RCC 7860 (cell line): ENCODE measurements around the gene SLC11A1.

Experiments
- DNase-seq: peaks from one replicate; pipeline ENCODE4 v3.0.0-alpha.2; 2015; ENCODE audit warnings: low spot score
- FAIRE-seq: peaks from 2 replicates; lab custom pipeline; 2012; peaks lifted over from hg19 to GRCh38; lab: Jason Lieb, UNC

The SLC11A1 gene

DNA sequence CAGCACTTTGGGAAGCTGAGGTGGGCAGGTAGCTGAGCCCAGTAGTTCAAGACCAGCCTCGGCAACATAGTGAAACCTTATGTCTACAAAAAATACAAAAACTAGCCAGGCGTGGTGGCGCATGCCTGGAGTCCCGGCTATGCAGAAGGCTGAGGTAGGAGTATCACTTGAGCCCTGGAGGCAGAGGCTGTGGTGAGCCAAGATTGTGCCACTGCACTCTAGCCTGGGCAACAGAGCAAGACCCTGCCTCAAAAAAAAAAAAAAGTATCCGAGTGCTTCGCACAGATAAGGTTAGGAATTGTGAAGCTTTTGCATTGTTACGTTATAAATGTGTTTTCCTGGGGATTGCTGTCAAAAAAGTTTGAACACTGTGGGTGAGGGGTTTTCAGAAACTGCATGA is 21.7 kb downstream of the SLC11A1 start:
- no peak for DNase-seq
- no peak for FAIRE-seq

DNA sequence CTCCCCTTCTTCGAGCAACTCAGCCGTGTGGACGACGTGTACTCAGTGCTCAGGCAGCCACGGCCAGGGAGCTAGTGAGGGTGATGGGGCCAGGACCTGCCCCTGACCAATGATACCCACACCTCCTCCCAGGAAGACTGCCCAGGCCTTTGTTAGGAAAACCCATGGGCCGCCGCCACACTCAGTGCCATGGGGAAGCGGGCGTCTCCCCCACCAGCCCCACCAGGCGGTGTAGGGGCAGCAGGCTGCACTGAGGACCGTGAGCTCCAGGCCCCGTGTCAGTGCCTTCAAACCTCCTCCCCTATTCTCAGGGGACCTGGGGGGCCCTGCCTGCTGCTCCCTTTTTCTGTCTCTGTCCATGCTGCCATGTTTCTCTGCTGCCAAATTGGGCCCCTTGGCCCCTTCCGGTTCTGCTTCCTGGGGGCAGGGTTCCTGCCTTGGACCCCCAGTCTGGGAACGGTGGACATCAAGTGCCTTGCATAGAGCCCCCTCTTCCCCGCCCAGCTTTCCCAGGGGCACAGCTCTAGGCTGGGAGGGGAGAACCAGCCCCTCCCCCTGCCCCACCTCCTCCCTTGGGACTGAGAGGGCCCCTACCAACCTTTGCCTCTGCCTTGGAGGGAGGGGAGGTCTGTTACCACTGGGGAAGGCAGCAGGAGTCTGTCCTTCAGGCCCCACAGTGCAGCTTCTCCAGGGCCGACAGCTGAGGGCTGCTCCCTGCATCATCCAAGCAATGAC is 22.4 kb downstream of the SLC11A1 start:
- DNase-seq (no peak), FAIRE-seq (no peak)

DNA sequence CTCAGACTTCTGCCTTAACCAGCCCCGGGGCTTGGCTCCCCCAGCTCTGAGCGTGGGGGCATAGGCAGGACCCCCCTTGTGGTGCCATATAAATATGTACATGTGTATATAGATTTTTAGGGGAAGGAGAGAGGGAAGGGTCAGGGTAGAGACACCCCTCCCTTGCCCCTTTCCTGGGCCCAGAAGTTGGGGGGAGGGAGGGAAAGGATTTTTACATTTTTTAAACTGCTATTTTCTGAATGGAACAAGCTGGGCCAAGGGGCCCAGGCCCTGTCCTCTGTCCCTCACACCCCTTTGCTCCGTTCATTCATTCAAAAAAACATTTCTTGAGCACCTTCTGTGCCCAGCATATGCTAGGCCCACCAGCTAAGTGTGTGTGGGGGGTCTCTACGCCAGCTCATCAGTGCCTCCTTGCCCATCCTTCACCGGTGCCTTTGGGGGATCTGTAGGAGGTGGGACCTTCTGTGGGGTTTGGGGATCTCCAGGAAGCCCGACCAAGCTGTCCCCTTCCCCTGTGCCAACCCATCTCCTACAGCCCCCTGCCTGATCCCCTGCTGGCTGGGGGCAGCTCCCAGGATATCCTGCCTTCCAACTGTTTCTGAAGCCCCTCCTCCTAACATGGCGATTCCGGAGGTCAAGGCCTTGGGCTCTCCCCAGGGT is 23.1 kb downstream of the SLC11A1 start:
- FAIRE-seq: no peak
- no peak for DNase-seq

DNA sequence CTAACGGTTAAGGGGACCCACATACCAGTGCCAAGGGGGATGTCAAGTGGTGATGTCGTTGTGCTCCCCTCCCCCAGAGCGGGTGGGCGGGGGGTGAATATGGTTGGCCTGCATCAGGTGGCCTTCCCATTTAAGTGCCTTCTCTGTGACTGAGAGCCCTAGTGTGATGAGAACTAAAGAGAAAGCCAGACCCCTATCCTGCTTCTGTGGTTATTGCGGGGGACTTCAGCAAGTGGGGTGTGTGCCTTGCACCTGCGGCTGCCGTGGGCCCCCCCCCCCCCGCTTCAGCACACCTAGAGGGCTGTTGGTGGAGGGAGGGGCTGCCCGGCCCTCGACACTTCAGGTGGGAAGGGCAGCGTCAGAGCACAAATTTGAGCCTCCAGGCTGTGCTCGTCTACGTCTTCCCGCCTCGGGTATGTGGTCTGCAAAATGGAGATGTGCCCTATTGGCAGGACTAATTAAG is 23.7 kb downstream of the SLC11A1 start:
- no peak for FAIRE-seq
- DNase-seq: no peak

DNA sequence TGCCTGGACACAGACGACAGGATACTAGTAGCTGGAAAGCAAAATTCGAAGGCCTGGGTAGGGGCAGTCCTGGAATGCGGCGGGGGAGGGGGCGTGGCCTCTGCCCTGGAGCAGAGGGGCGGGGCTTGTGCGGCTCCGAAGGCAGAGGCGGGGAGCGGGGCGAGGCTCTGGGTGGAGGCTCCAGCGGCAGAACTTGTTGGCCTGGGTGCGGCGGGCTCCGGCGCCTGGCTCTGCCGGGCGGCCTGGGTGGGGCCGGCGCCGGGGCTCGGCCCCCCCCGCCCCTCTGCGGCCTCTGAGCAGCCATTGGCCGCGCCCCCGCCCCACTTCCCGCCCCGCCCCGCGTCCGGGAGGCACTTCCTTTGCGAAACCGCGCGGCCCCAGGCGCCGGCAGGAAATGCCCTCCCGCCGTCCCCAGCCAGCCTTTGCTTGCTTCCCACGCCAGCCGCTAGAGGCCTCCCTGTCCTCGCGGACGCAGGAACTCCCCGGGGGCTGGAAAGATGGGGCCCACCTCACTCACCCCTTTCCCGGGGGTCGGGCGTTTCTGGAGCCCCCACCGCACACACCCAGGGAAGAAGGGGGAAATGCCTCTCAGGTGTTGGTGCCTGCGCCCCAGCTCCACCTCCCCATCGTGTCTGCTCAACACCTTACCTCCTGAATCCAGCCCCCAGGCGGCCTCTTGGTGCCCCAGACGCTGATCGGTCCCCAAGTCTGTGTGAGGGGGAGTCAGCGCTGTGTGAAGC is 24.3 kb downstream of the SLC11A1 start:
- FAIRE-seq (no peak), DNase-seq (peak; percentile 93)

DNA sequence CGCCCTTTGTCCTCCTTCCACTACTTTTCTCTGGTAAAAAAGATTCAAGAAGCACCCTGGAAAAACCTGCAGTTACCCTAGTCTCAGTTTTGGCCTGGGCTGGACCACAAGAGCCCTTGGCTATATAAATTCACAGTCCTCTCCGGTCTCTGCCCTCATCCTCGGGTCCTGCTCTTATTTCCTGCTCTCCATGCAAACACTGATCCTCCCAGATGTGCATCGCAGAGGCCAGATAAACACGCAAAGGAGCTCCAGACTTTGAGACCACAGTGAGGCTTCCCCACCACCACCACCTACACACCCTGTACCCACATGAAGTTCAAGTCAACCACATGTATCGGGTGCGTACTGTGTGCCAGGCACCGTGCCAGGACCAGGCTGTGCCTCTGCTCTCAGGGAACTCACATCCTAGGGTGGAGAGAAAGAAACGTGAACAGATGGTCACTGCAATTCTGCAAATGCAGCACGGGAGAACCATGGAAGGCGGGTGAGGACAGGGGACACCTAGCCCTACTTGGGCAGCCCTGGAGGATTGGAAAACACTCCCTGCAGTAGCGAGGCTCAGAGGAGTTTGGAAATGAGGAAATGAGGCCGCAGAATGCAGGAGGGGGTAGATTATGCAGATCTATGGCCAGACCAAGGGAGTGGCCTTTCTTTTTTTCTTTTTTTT is 25.0 kb downstream of the SLC11A1 start:
- no peak for DNase-seq
- no peak for FAIRE-seq

DNA sequence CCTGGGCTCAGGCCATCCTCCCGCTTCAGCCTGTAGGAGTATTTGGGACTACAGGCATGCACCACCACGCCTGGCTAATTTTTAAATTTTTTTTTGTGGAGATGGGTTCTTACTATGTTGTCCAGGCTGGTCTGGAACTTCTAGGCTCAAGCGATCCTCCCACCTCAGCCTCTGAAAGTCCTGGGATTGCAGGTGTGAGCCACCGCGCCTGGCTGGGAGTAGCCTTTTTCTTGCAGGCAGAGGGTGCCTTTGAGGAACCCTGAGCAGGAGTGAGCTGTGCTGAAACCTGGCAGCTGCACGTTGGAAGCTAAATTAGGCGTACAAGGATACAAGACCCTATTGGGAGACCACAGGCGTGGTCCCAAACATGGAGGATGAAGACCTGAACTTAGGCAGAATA is 25.6 kb downstream of the SLC11A1 start:
- no peak for FAIRE-seq

DNA sequence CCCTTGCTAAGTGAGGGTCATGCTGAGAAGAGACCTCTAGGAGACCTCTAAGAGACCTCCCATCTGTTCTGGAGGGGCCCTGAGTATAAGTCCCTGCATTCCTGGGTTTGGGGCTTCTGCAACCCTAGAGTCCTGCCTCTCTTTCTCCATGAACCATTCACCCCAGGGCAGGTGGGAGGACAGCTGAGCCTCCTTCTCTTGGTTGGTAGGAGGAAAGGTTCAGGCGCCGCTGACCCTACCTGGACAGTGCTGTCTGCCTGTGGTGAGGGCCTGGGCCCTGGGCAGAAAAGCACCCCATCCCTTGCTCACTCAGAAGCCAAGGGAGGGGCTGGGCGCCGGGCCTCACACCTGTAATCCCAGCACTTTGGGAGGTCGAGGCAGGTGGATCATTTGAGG is 36.2 kb downstream of the SLC11A1 start:
- no peak for FAIRE-seq
- no peak for DNase-seq

More for the DNA sequence above, 25.6 kb downstream of the SLC11A1 start:
- DNase-seq: no peak

DNA sequence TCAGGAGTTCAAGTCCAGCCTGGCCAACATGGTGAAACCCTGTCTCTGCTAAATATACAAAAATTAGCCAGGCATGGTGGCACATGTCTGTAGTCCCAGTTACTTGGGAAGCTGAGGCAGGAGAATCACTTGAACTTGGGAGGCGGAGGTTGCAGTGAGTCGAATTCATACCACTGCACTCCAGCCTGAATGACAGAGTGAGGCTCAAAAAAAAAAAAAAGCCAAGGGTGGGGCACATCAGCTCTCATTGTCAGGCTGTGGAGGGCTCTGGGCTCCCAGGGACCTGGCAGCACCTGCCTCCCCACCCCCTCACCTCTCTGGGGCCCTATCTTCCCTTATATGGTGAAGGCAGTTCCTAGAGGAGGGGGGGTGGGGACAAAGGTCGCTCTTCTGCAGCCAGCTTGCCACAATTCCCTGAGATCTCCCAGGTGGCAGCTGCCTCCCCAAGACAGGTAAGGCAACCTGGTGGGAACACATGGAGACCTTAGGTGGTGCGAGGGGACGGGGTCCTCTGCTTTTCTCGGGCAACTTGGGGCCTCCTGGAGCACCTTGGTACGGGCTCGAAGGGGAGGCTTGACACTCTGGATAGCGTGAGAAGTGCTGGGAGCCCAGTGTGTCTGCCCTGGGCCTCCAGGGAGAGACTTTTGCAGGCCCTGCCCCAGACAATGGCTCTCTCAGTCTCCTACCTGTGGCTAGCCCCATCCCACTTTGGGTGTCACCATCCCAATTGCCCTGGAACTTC is 36.8 kb downstream of the SLC11A1 start, which contains the start of gene VIL1:
Gene VIL1, plus strand, starts transcription at position 407 of the 742 bp plus-strand sequence. CDS start 4,656 bp downstream, outside the sequence.
- no peak for FAIRE-seq
- no peak for DNase-seq

DNA sequence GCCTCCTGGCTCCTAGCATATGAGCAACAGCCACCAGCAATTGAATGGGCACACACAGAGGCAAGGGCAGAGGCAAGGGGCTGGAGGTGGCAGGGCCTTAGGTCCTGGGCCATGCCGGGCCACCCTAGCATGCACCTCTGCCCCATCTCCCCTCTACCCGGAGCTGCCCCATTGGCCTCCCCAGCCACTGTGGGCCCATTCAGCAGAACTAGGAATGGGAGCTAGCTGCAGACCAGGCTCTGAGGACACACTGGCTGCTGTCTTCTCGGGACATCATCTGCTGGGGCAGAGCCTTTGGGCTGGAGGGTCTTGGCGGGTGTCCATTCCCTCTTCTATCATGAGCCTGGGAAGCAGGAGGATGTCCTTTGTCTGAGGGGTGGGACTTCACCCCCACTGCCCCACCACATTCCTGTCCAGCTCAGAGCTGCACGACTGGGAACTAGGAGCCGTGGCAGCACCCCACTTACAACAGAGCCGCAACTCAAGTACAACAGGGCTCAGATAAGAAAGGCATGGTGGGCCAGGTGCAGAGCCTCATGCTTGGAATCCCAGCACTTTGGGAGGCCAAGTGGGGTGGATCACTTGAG is 37.6 kb downstream of the SLC11A1 start:
- DNase-seq (no peak), FAIRE-seq (no peak)

DNA sequence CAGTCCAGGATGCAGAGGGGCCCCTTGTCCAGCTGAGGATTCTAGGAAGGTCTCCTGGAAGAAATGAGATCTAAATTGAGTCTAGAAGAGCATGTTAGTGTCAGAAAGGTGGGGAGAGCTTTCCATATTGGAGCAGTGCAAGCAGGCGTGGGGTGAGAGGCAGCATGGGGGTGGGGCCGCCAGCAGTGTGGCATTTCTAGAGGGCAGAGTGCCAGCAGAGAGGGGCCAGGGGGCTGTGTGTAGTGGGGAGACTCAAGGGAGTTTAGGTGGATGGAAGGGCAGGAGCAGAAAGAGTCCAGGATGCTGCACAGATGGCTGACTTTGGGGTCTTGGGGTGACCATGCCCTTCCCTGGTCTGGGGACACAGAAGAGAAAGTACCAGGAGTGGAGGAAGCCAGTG is 39.0 kb downstream of the SLC11A1 start:
- DNase-seq: no peak
- no peak for FAIRE-seq

DNA sequence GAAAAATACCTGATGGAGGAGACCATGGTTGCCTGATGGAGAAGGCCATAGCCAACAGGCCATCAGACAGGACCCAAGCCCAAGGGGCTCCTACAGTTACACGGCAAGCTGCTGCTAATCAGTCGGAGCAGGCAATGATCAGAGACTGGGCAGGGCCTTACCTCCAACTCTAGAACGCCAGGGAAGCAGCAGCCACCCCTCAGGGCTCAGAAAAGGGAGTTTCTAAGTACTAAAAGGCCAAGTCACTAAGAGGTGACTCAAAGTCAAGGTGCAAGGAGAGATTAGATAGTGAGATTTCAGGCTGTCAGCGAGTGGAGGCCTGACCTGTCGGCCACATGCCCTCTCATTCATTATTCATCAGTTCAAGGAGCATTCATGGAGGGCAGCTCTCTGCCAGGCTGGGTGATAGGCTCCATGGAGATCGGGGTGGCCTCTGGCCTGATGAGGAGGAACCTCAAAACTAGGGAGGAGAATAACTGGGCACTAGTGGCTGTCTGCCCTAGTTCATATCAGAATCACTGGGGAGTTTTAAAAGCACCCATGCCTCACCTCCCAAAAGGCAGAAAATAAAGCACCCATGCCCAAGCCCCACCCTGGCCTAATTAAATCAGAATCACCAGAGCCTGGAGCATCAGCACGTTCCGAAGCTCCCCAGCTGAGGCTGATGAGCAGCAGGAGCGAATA is 40.5 kb downstream of the SLC11A1 start:
- FAIRE-seq: no peak
- no peak for DNase-seq

DNA sequence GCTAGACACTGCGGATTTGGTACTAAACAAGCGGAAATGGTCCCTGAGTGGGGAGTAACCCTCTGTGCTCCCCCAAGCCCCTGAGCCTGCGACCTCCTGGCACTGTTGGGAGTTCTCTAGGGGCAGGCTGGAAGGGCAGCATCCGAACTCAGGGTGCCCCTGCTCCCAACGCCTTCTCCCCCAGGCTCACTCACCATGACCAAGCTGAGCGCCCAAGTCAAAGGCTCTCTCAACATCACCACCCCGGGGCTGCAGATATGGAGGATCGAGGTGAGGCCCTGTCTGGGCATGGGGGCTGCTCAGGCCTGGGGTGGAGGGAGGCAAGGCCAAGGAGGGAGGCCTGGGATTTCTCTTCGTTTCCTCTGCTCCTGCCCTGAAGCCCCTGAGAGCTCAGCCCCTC is 41.5 kb downstream of the SLC11A1 start:
- no peak for FAIRE-seq

DNA sequence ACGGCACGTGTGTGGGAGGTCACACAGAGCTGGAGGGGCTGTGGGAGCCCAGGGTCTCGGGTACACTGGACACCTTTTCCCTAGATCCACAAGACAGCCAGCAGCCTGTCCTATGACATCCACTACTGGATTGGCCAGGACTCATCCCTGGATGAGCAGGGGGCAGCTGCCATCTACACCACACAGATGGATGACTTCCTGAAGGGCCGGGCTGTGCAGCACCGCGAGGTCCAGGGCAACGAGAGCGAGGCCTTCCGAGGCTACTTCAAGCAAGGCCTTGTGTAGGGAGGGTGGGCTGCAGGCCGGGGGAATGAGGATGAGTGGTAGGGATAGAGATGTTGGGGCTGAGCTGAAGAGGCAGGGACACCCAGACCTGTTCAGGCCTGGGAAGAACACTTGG is 43.5 kb downstream of the SLC11A1 start:
- no peak for DNase-seq
- FAIRE-seq: no peak

More for the DNA sequence above, 41.5 kb downstream of the SLC11A1 start:
- DNase-seq: no peak

DNA sequence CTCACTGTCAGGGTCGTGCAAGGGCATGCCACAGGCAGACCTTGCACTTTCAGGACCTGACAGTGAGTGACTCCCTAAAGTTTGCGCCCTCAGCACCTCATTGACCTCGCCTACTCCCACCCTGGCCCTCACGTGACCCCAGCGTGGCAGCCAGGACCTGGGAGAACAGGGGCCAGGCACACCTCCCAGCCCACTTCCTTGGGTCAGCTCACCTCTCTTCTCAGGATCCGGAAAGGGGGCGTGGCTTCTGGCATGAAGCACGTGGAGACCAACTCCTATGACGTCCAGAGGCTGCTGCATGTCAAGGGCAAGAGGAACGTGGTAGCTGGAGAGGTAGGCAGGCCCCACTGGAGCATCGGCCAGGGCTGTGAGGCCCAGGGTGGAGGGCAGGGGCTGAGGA is 45.7 kb downstream of the SLC11A1 start:
- FAIRE-seq (no peak), DNase-seq (no peak)

DNA sequence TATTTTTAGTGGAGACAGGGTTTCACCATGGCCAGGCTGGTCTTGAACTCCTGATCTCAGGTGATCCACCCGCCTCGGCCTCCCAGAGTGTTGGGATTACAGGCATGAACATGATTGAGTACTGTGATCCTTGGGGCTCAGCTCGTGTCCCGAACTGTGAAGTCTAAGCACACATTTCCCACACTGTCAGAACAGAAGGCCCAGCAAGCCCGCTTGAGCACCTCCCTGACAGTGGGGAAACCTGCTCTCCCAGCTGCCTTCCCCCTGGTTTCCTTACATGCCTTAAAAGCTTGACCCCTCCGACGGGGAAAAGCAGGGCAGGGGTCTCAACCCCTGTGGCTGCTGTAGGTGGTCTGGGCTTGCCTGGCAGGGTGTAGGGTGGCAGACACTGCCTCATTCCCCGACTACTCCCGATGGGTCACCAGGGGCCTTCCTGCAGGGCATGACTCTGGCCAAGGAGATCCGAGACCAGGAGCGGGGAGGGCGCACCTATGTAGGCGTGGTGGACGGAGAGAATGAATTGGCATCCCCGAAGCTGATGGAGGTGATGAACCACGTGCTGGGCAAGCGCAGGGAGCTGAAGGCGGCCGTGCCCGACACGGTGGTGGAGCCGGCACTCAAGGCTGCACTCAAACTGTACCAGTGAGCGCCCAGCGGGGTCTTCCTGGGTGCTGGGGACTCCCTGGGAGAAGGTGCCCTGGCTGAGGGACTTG is 46.9 kb downstream of the SLC11A1 start:
- DNase-seq (no peak), FAIRE-seq (no peak)

DNA sequence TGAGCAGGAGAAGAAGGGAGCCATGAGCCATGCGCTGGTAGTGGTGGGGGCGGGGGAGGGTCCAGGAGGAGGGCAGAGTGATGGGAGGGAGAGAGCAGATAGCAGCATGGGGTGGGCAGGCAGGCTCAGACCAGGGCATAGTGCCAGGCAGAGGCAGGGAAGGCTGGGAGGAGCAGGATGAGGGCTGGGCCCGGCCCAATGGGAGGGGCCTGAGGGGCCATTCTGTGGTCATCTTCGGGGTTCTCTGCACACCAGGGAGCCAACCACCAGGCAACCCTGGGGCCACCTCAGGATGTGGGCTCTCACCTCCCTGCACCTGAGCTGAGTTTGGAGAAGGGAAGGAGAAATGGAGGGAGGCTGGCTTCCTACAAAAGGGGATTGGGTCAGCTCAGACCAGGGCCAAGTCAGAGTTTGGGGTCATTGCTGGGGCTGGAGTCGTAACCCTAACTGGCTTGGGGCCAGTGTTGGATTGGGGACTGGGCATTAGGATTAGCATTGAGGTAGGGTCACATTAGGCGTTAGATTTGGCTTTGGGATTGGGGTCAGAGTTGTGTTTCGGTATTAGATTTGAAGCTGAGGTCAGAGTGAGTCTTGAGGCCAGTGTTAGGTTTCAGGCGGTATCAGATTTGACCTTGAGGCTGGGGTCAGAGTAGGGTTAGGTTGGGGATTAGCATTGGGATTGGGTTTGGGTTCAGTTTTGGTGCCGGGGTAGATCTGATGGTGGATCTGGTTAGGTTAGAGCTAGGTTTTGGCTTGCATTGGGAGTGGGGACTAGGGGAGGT is 48.0 kb downstream of the SLC11A1 start:
- FAIRE-seq (no peak), DNase-seq (no peak)

DNA sequence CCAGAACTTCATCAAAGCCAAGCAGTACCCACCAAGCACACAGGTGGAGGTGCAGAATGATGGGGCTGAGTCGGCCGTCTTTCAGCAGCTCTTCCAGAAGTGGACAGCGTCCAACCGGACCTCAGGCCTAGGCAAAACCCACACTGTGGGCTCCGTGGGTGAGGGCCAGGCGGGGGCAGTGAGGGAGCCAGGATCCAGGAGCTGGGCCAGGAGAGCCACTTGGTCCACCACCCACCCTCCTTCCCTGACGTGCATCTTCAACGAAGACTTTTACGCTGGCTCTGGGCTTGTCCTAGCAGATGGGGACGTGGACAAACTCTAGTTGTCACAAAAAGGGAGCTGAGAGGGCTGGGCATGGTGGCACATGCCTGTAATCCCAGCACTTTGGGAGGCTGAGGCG is 48.6 kb downstream of the SLC11A1 start:
- DNase-seq (no peak), FAIRE-seq (no peak)
